Prostate gland (tissue), 2 donors: ENCODE results near the gene INSM1.

Source experiments
- CTCF ChIP-seq, 4 experiments: fragments of 200-600 bp in 2 of 4; fragments of 450-650 bp in 2 of 4; sonication (generic) in 2 of 4; IDR thresholded peaks; 1 replicate in 3 of 4; 2 replicates in 1 of 4; pipeline ENCODE4 v1.5.1; 2016 to 2019; ENCODE audit warnings: antibody characterized with exemption in 4 of 4, mild to moderate bottlenecking in 2 of 4, moderate library complexity in 2 of 4
- POLR2AphosphoS5 ChIP-seq: sonication (generic); formaldehyde crosslinking; IDR thresholded peaks from one replicate; pipeline ENCODE4 v1.6.1; 2017; ENCODE audit warnings: antibody characterized with exemption

GRCh38 chr20:20395087-20395486 is 27.2 kb downstream of the INSM1 start:
- TF ChIP-seq CTCF (IDR thresholded peaks at IDR 0.05) (no peak), POLR2AphosphoS5 (no peak)
